Measurements from ENCODE around the gene PITX2.
A peak's percentile ranks its signal among the peaks of the same experiment; 100 is the strongest.

PITX2 gene

DNA sequence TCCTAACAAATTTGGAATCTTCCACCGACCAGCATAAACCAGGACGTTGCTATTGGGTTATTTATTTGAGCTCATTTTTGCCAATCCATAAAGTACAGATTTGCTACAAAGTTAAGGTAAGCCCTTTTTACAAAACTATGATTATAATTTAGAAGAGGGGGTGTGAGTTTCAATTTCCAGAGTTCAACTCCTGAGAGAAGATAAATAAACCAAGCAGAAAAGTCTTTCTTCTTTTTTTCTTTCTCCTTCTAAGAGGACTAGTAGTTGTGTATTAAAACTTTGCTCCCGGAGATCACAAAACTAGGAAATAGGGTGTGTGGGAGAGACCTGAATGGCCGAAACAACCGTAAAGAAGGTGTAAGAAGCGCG lies 2.6 kb downstream of the PITX2 start:
- TF ChIP-seq, protein P1, sequence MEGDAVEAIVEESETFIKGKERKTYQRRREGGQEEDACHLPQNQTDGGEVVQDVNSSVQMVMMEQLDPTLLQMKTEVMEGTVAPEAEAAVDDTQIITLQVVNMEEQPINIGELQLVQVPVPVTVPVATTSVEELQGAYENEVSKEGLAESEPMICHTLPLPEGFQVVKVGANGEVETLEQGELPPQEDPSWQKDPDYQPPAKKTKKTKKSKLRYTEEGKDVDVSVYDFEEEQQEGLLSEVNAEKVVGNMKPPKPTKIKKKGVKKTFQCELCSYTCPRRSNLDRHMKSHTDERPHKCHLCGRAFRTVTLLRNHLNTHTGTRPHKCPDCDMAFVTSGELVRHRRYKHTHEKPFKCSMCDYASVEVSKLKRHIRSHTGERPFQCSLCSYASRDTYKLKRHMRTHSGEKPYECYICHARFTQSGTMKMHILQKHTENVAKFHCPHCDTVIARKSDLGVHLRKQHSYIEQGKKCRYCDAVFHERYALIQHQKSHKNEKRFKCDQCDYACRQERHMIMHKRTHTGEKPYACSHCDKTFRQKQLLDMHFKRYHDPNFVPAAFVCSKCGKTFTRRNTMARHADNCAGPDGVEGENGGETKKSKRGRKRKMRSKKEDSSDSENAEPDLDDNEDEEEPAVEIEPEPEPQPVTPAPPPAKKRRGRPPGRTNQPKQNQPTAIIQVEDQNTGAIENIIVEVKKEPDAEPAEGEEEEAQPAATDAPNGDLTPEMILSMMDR (IDR thresholded peaks at IDR 0.05; ENCODE audit: poor library complexity, severe bottlenecking), result no peak
- H3K4me1 ChIP-seq (ENCODE audit: insufficient read depth, poor library complexity, severe bottlenecking), result no peaks in the 10 kb centered on the region
- no peak overlapping the region for H3K27ac ChIP-seq (ENCODE audit: poor library complexity, severe bottlenecking)
- H3K36me3 ChIP-seq (ENCODE audit: low read depth), result no peaks in the 10 kb centered on the region
- H3K9me3 ChIP-seq (ENCODE audit: severe bottlenecking), result no peaks in the 10 kb centered on the region
- peaks cover 100% of the 10 kb centered on the region for H3K27me3 ChIP-seq (ENCODE audit: insufficient read depth, poor library complexity, severe bottlenecking)
- ATAC-seq (ENCODE audit: low read depth) (no peak), DNase-seq (ENCODE audit: low spot score) (no peak)
- H3K4me3 ChIP-seq (ENCODE audit: severe bottlenecking), result no peak overlapping the region

DNA sequence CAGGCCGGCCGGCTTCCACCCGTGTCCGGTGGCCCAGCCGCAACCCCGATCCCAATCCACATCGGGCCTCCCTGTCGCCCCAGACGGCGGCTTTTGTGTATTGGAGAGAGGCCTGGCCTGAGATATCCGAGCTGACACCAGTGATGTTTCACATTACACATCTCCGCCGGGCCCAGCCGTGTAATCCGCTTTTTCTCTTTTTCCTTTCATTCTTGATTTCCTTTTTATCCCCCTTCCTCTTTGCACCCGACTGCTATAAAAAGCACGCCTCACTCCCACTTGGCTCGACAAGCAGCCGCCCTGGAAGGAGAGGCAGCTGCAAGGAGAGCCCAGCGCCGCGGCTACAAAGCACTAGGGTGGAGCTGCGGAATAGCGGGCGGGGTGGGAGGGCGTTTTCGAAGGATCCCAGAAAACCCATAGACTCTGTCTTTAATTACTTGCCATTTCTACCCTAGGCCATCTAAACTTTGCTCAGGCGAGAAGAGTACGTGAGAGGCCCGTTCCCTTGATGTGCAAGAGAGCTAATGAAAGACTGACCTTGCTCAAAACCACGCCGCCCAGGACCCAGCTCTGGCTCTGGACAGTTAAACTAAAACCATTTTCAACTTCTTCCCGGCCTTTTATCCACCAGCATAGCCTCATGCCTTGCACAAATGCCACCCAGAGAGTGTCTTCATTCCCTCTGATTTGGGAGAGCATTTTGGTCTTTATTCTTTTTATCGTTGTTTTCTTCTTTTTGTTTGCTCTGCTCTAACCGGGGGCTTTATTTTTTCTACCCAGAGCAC lies 3.2 kb downstream of the PITX2 start:
- Histone ChIP-seq H3K4me3 (ENCODE audit: severe bottlenecking) (no peak overlapping the region), H3K27ac (ENCODE audit: poor library complexity, severe bottlenecking) (no peak overlapping the region), H3K4me1 (ENCODE audit: insufficient read depth, poor library complexity, severe bottlenecking) (no peaks in the 10 kb centered on the region), H3K9me3 (ENCODE audit: severe bottlenecking) (no peaks in the 10 kb centered on the region), H3K27me3 (ENCODE audit: insufficient read depth, poor library complexity, severe bottlenecking) (peaks cover 100% of the 10 kb centered on the region), H3K36me3 (ENCODE audit: low read depth) (no peaks in the 10 kb centered on the region)
- ATAC-seq (ENCODE audit: low read depth) (no peak), DNase-seq (ENCODE audit: low spot score) (no peak)
- TF ChIP-seq, protein P1 (IDR thresholded peaks at IDR 0.05; ENCODE audit: poor library complexity, severe bottlenecking), result no peak

DNA sequence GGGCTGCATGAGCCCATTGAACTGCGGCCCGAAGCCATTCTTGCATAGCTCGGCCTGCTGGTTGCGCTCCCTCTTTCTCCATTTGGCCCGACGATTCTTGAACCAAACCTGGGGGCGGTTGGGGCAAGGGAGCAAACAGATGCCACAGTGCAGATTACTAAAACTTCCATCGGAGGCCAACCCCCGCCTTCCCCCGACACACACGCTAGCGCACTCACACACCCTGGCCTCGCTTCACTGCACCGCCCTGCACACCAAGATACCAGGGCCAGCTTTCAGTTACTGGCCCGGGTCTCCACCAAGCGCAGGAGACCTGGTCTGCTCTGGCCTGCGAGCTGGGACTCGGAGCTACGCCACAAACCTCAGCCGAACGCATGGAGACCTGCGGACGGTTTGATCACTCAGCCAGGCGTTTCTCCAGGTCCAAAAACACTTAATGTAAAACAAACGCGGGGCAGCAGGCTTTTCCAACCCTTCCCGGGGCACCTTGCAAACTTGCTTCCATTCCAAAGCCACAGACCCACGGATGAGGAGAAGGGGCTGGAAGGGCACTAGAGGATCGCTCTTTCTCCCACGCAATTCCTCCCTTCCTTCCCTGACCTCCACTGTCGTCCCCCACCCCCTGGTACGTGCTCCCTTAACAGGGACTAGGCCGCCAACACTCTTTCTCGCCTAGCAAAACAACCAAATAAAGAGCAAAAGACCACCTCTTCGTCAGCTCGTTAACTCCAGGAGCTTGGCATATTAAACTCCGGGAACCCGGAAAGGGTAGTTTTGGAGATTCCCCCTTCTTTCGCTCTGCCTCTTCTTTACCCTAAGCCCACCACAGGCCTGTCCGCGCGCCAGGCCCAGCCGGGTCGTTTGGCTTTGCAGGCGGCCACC lies 4.1 kb downstream of the PITX2 start:
- DNase-seq (ENCODE audit: low spot score) (no peak), ATAC-seq (ENCODE audit: low read depth) (no peak)
- Histone ChIP-seq H3K4me3 (ENCODE audit: severe bottlenecking) (no peak overlapping the region), H3K27ac (ENCODE audit: poor library complexity, severe bottlenecking) (no peak overlapping the region), H3K27me3 (ENCODE audit: insufficient read depth, poor library complexity, severe bottlenecking) (peaks cover 100% of the 10 kb centered on the region), H3K9me3 (ENCODE audit: severe bottlenecking) (no peaks in the 10 kb centered on the region), H3K4me1 (ENCODE audit: insufficient read depth, poor library complexity, severe bottlenecking) (no peaks in the 10 kb centered on the region), H3K36me3 (ENCODE audit: low read depth) (no peaks in the 10 kb centered on the region)
- TF ChIP-seq, protein P1 (IDR thresholded peaks at IDR 0.05; ENCODE audit: poor library complexity, severe bottlenecking), result no peak

DNA sequence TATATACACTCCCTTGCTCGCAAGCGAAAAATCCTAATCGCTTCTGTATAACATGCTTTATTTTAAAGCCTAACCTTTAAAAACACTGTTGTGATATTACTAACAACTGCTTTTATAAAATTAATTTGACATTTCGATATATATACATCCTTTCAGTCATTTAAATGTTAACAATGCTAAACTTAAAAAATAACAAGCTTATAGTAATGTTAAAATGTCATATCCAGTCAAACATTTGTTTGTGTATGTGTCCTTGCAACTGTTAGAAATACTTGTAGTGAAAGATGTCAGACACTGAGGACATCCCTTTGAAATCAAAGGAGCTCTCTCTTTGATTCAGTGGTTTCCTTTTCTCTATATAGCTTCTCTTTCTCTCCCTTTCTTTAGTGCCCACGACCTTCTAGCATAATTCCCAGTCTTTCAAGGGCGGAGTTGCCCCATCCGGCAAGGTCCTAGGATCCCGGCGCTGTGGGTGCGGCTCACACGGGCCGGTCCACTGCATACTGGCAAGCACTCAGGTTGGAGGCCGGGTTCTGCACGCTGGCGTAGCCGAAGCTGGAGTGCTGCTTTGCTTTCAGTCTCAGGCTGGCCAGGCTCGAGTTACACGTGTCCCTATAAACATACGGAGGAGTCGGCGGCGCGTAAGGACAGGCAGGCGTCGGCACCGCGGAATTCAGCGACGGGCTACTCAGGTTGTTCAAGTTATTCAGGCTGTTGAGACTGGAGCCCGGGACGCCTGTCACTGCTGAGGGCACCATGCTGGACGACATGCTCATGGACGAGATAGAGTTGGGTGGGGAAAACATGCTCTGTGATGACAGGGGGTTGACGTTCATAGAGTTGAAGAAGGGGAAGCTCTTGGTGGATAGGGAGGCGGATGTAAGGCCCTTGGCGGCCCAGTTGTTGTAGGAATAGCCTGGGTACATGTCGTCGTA lies 5.0 kb downstream of the PITX2 start:
- H3K9me3 ChIP-seq (ENCODE audit: severe bottlenecking), result no peaks in the 10 kb centered on the region
- H3K4me3 ChIP-seq (ENCODE audit: severe bottlenecking), result no peak overlapping the region
- ATAC-seq (ENCODE audit: low read depth), result 0 out of 3 replicates have a peak, but pooled peaks have one; percentile 12
- peak; percentile 52 for DNase-seq (ENCODE audit: low spot score)
- H3K27ac ChIP-seq (ENCODE audit: poor library complexity, severe bottlenecking), result no peak overlapping the region
- TF ChIP-seq, protein P1 (IDR thresholded peaks at IDR 0.05; ENCODE audit: poor library complexity, severe bottlenecking), result no peak
- peaks cover 100% of the 10 kb centered on the region for H3K27me3 ChIP-seq (ENCODE audit: insufficient read depth, poor library complexity, severe bottlenecking)
- no peaks in the 10 kb centered on the region for H3K4me1 ChIP-seq (ENCODE audit: insufficient read depth, poor library complexity, severe bottlenecking)
- H3K36me3 ChIP-seq (ENCODE audit: low read depth), result no peaks in the 10 kb centered on the region

Measured in RWPE2 (cell line).